B cell (primary cell): Measurements from ENCODE around the gene FN3K. TPM values are rescaled to one million over a fixed set of nuclear protein-coding genes. Genes with fewer than 3 reads are reported as not detected.

Experiments used
- ATAC-seq: fragments of 200-7000 bp; cut with Tn5 transposase; one replicate; pipeline ENCODE4 v1.10.0; 2021; ENCODE audit warnings: low read depth, mild to moderate bottlenecking, moderate number of reproducible peaks, moderate library complexity
- CTCF ChIA-PET: fragments of 350-600 bp; sonication (Branson Sonifier 250); formaldehyde crosslinking; loops from one replicate; lab custom pipeline; 2021; ENCODE audit warnings: antibody characterized with exemption, inconsistent platforms; lab: Charles Lee
- POLR2A ChIA-PET: fragments of 350-600 bp; sonication (Branson Sonifier 250); formaldehyde crosslinking; loops from one replicate; lab custom pipeline; 2021; ENCODE audit warnings: antibody characterized with exemption; lab: Charles Lee
- DNase-seq: peaks from one replicate; pipeline ENCODE4 v3.0.0; 2013
- H2AFZ ChIP-seq: 2 replicates; pipeline ENCODE4 v1.6.1; 2012; ENCODE audit warnings: mild to moderate bottlenecking, low read depth, low read length; ENCODE audit not compliant: insufficient read depth, poor library complexity, severe bottlenecking
- H3K27ac ChIP-seq, 2 donors: 1 replicate in 1 of 2; 2 replicates in 1 of 2; pipeline ENCODE4 v1.5.1; 2012 to 2013; ENCODE audit warnings: low read length in 2 of 2, mild to moderate bottlenecking in 2 of 2, moderate library complexity in 1 of 2
- H3K27me3 ChIP-seq, 4 experiments: fragments of 200-600 bp in 1 of 4; sonication (generic) in 1 of 4; replicated peaks in 1 of 4; 1 replicate in 2 of 4; 2 replicates in 2 of 4; pipeline versions ENCODE4 v1.6.1 to v1.7.0; 2013 to 2016; ENCODE audit warnings: low read length in 3 of 4, mild to moderate bottlenecking in 2 of 4, mixed read lengths in 1 of 4, moderate library complexity in 1 of 4; ENCODE audit not compliant: insufficient read depth in 4 of 4, control insufficient read depth in 3 of 4; ENCODE audit errors: control extremely low read depth in 1 of 4
- H3K36me3 ChIP-seq, 2 experiments: replicated peaks in 1 of 2; 1 replicate in 1 of 2; 2 replicates in 1 of 2; pipeline versions ENCODE4 v1.6.1 to v1.7.1; 2013; ENCODE audit warnings: low read length in 1 of 2; ENCODE audit not compliant: insufficient read depth in 2 of 2, control insufficient read depth in 1 of 2; ENCODE audit errors: control extremely low read depth in 1 of 2, extremely low read depth in 1 of 2
- H3K4me1 ChIP-seq, 2 donors: fragments of 200-600 bp in 1 of 2; sonication (generic) in 1 of 2; 1 replicate in 1 of 2; 2 replicates in 1 of 2; pipeline versions ENCODE4 v1.5.1 to v1.6.1; 2013 to 2017; ENCODE audit warnings: low read length in 2 of 2; ENCODE audit not compliant: control insufficient read depth in 2 of 2, insufficient read depth in 2 of 2
- H3K4me2 ChIP-seq: replicated peaks from 2 replicates; pipeline ENCODE3; 2012; ENCODE audit warnings: mild to moderate bottlenecking, low read depth, low read length; ENCODE audit not compliant: poor library complexity, severe bottlenecking
- H3K4me3 ChIP-seq, 5 experiments: fragments of 200-600 bp in 1 of 5; sonication (generic) in 1 of 5; 1 replicate in 3 of 5; 2 replicates in 2 of 5; pipeline versions ENCODE4 v1.5.1 to v1.7.0; 2011 to 2016; ENCODE audit warnings: low read length in 4 of 5, mild to moderate bottlenecking in 4 of 5, low read depth in 2 of 5, control low read depth in 1 of 5, moderate library complexity in 1 of 5; ENCODE audit not compliant: insufficient read depth in 1 of 5; ENCODE audit errors: control extremely low read depth in 1 of 5, extremely low read depth in 1 of 5
- H3K79me2 ChIP-seq: fragments of 200-600 bp; sonication (generic); one replicate; pipeline ENCODE4 v1.6.0; 2016; ENCODE audit warnings: low read length; ENCODE audit not compliant: control insufficient read depth, insufficient read depth
- H3K9ac ChIP-seq: fragments of 200-600 bp; sonication (generic); 2 replicates; pipeline ENCODE4 v1.6.1; 2017; ENCODE audit warnings: mild to moderate bottlenecking, low read length, moderate library complexity
- H3K9me3 ChIP-seq, 3 donors: one replicate each; pipeline versions ENCODE4 v1.6.1 to v1.7.1; 2013; ENCODE audit warnings: low read length in 2 of 3; ENCODE audit not compliant: control insufficient read depth in 2 of 3, insufficient read depth in 1 of 3; ENCODE audit errors: control extremely low read depth in 1 of 3
- H4K20me1 ChIP-seq: 2 replicates; pipeline ENCODE4 v1.6.0; 2012; ENCODE audit warnings: mild to moderate bottlenecking, low read length; ENCODE audit not compliant: insufficient read depth, control insufficient read depth, poor library complexity, severe bottlenecking
- H3K27ac Mint-ChIP-seq: one replicate; pipeline ENCODE4 v1.8.0; 2021; ENCODE audit warnings: mixed read lengths
- H3K27me3 Mint-ChIP-seq: one replicate; pipeline ENCODE4 v1.8.0; 2021; ENCODE audit warnings: mixed read lengths
- H3K4me1 Mint-ChIP-seq: one replicate; pipeline ENCODE4 v1.8.0; 2021; ENCODE audit warnings: mixed read lengths
- H3K4me3 Mint-ChIP-seq: one replicate; pipeline ENCODE4 v1.8.0; 2021; ENCODE audit warnings: mixed read lengths
- H3K9me3 Mint-ChIP-seq: one replicate; pipeline ENCODE4 v1.8.0; 2022; ENCODE audit warnings: mixed read lengths; ENCODE audit not compliant: insufficient read depth
- CTCF ChIP-seq: fragments of 200-600 bp; IDR thresholded peaks from one replicate; pipeline ENCODE4 v1.8.0; 2022; ENCODE audit warnings: antibody characterized with exemption, mild to moderate bottlenecking
- EZH2 ChIP-seq: IDR thresholded peaks from 2 replicates; pipeline ENCODE4 v1.6.1; 2012; ENCODE audit warnings: borderline replicate concordance, low read depth, mild to moderate bottlenecking, moderate library complexity, low read length; ENCODE audit not compliant: insufficient read depth, poor library complexity, severe bottlenecking
- WGBS: methylation state at CpG from one replicate; pipeline ENCODE4 v1.1.5; 2013; ENCODE audit warnings: missing lambda C conversion rate; ENCODE audit not compliant: insufficient coverage; 5-methylcytosine and 5-hydroxymethylcytosine counted together
- intact Hi-C: fragments of 100-400 bp; cut with micrococcal nuclease; formaldehyde crosslinking; loops from one replicate; pipeline ENCODE4 v1.10.0; 2022
- polyA plus RNA-seq: library from polyadenylated mRNA; depleted of rRNA; stranded (reverse); fragments of >200 nt; gene quantifications from 2 replicates; pipeline ENCODE4 v1.2.3, GENCODE V29; 2012
- total RNA-seq, 2 donors: library from RNA; stranded (reverse); fragments of 120-200 nt in 1 of 2; gene quantifications; 1 replicate in 1 of 2; 2 replicates in 1 of 2; pipeline versions ENCODE4 v1.2.3 to v1.2.4, GENCODE V29; 2013 to 2022

The FN3K gene
- total and polyA plus RNA-seq, 2 donors (not counting 1 experiment from before 2014, with no cell fraction given): 1.1 to 2.6 TPM

- H3K4me2 ChIP-seq: no peak overlapping the region
- H3K4me1 ChIP-seq: no peaks in the 10 kb centered on the region
- no peaks in the 10 kb centered on the region for H4K20me1 ChIP-seq
- no peaks in the 10 kb centered on the region for H3K79me2 ChIP-seq
- ChIA-PET POLR2A (no interaction called here), CTCF (interaction anchor here (0.9 to 1.4 kb wide), 2 partner anchors 12 to 16 kb away, joined by 3 read pairs; no protein-coding TSS in a partner anchor)
- peaks cover 0 to 3% (median 0%) of the 10 kb centered on the region in 3 donors for H3K9me3 ChIP-seq
- Mint-ChIP-seq H3K27ac (no peak overlapping the region), H3K27me3 (no peaks in the 10 kb centered on the region), H3K4me1 (peaks cover 7% of the 10 kb centered on the region), H3K9me3 (no peaks in the 10 kb centered on the region), H3K4me3 (no peak overlapping the region)
- H3K27ac ChIP-seq: no peak overlapping the region
- WGBS: 95% methylated on average over 7 of the region's 7 CpGs
- ATAC-seq (no peak), DNase-seq (no peak)
- H3K27me3 ChIP-seq: no peaks in the 10 kb centered on the region
- intact Hi-C loops: no loop called here
- no peak overlapping the region for H3K4me3 ChIP-seq
- TF ChIP-seq EZH2 (no peak), CTCF (no peak)
- H3K36me3 ChIP-seq: peaks cover 0 to 28% of the 10 kb centered on the region in 2 experiments
- H2AFZ ChIP-seq: no peak overlapping the region
- no peak overlapping the region for H3K9ac ChIP-seq
Measured at GRCh38 chr17:82769041-82769440, 33.6 kb downstream of the FN3K start.

- ChIA-PET POLR2A (no interaction called here), CTCF (interaction anchor here (0.7 to 1.0 kb wide), 3 partner anchors 10 to 192 kb away, joined by 3 read pairs; no protein-coding TSS in a partner anchor)
- 97% methylated on average over 3 of the region's 3 CpGs for WGBS
Measured at GRCh38 chr17:82772026-82772425, 36.6 kb downstream of the FN3K start.

More at GRCh38 chr17:82772026-82772425, 36.6 kb downstream of the FN3K start:
- H3K4me3 ChIP-seq: no peak overlapping the region
- Mint-ChIP-seq H3K4me1 (peaks cover 21% of the 10 kb centered on the region), H3K4me3 (no peak overlapping the region), H3K27me3 (no peaks in the 10 kb centered on the region), H3K9me3 (no peaks in the 10 kb centered on the region), H3K27ac (peak overlapping the region; percentile 8)
- no peak overlapping the region for H3K9ac ChIP-seq
- H2AFZ ChIP-seq: no peak overlapping the region
- intact Hi-C loops: no loop called here
- ATAC-seq (no peak), DNase-seq (no peak)
- no peaks in the 10 kb centered on the region for H3K27me3 ChIP-seq
- peaks cover 0 to 3% (median 0%) of the 10 kb centered on the region in 3 donors for H3K9me3 ChIP-seq
- peaks cover 16 to 24% of the 10 kb centered on the region in 2 donors for H3K4me1 ChIP-seq
- no peak overlapping the region for H3K4me2 ChIP-seq
- H3K79me2 ChIP-seq: no peaks in the 10 kb centered on the region
- H3K36me3 ChIP-seq: peaks cover 0 to 18% of the 10 kb centered on the region in 2 experiments
- no peak for TF ChIP-seq EZH2
- TF ChIP-seq CTCF: no peak
- H4K20me1 ChIP-seq: no peaks in the 10 kb centered on the region
- H3K27ac ChIP-seq: no peak overlapping the region
